Gastroesophageal sphincter (tissue), 4 donors: ENCODE results near the gene LIPC. TPM values are rescaled to one million over a fixed set of nuclear protein-coding genes. Genes with fewer than 3 reads are reported as not detected.

Source experiments
- ATAC-seq: fragments of 150-250 bp; one replicate; pipeline ENCODE4 v1.9.1; 2016; ENCODE audit warnings: mild to moderate bottlenecking, moderate library complexity
- H3K27ac ChIP-seq, 4 donors: fragments of 200-600 bp; sonication (generic) in 3 of 4; 1 replicate in 3 of 4; 2 replicates in 1 of 4; pipeline ENCODE4 v1.5.1; 2016 to 2019
- H3K27me3 ChIP-seq: fragments of 200-600 bp; sonication (generic); one replicate; pipeline ENCODE4 v1.5.1; 2019
- H3K36me3 ChIP-seq, 2 donors: fragments of 200-600 bp; sonication (generic); one replicate each; pipeline ENCODE4 v1.5.1; 2019; ENCODE audit warnings: control low read depth in 1 of 2
- H3K4me1 ChIP-seq, 3 donors: fragments of 200-600 bp; sonication (generic); 1 replicate in 2 of 3; 2 replicates in 1 of 3; pipeline ENCODE4 v1.5.1; 2016 to 2019; ENCODE audit warnings: control low read depth in 2 of 3
- H3K4me3 ChIP-seq, 2 donors: fragments of 200-600 bp; sonication (generic); one replicate each; pipeline ENCODE4 v1.5.1; 2019; ENCODE audit warnings: mild to moderate bottlenecking in 1 of 2, moderate library complexity in 1 of 2
- H3K9me3 ChIP-seq, 3 donors: fragments of 200-600 bp; sonication (generic); one replicate each; pipeline ENCODE4 v1.5.1; 2017 to 2019; ENCODE audit warnings: control low read depth in 2 of 3
- CTCF ChIP-seq, 4 experiments: fragments of 200-600 bp in 2 of 4; fragments of 450-650 bp in 2 of 4; sonication (generic) in 1 of 4; IDR thresholded peaks; one replicate each; pipeline ENCODE4 v1.5.1; 2017 to 2019; ENCODE audit warnings: antibody characterized with exemption in 4 of 4, mild to moderate bottlenecking in 2 of 4, moderate library complexity in 2 of 4
- EP300 ChIP-seq: sonication (generic); formaldehyde crosslinking; IDR thresholded peaks from one replicate; pipeline ENCODE4 v1.6.1; 2017; ENCODE audit warnings: antibody characterized with exemption, mild to moderate bottlenecking
- POLR2A ChIP-seq, 2 donors: fragments of 450-650 bp; IDR thresholded peaks; one replicate each; pipeline ENCODE4 v1.6.1; 2017; ENCODE audit warnings: antibody characterized with exemption in 2 of 2, mild to moderate bottlenecking in 2 of 2, moderate library complexity in 1 of 2
- POLR2AphosphoS5 ChIP-seq: sonication (generic); formaldehyde crosslinking; IDR thresholded peaks from one replicate; pipeline ENCODE4 v1.6.1; 2017; ENCODE audit warnings: antibody characterized with exemption
- whole genome bisulfite sequencing, 2 donors: methylation state at CpG; one replicate each; pipeline ENCODE4 v1.1.5; 2018; ENCODE audit warnings: low coverage in 1 of 2; 5-methylcytosine and 5-hydroxymethylcytosine counted together
- total RNA-seq, 4 donors: library from RNA; depleted of rRNA; stranded (reverse); fragments of >200 nt; gene quantifications; one replicate each; pipeline ENCODE4 v1.1.0, GENCODE V29; 2016

LIPC gene
- total RNA-seq, 4 donors from 2014 or later, result 0.32 to 0.50 TPM; not detected in 2

- H3K9me3 ChIP-seq, result no peaks in the 10 kb centered on the region
- H3K27me3 ChIP-seq, result no peaks in the 10 kb centered on the region
- no peak for TF ChIP-seq POLR2A (IDR thresholded peaks at IDR 0.05)
- no peak for TF ChIP-seq CTCF (IDR thresholded peaks at IDR 0.05)
- no peak for TF ChIP-seq EP300
- no peak for TF ChIP-seq POLR2AphosphoS5
- H3K36me3 ChIP-seq, result no peaks in the 10 kb centered on the region
- no peaks in the 10 kb centered on the region for H3K4me1 ChIP-seq
- no peak for ATAC-seq
- H3K4me3 ChIP-seq, result no peak overlapping the region
- 87 to 97% methylated on average over 3 to 4 of the region's 6 CpGs for WGBS, 2 donors
- H3K27ac ChIP-seq, result no peak overlapping the region
These were observed 133.2 kb downstream of the LIPC start for GRCh38 chr15:58564981-58565380.

- no peaks in the 10 kb centered on the region for H3K9me3 ChIP-seq
- no peaks in the 10 kb centered on the region for H3K36me3 ChIP-seq
- H3K4me3 ChIP-seq, result no peak overlapping the region
- no peak overlapping the region for H3K27ac ChIP-seq
- WGBS, 2 donors, result 63 to 69% methylated on average over 4 of the region's 4 CpGs
- H3K4me1 ChIP-seq, result no peaks in the 10 kb centered on the region
- no peaks in the 10 kb centered on the region for H3K27me3 ChIP-seq
- TF ChIP-seq POLR2AphosphoS5 (no peak), CTCF (IDR thresholded peaks at IDR 0.05) (no peak), POLR2A (IDR thresholded peaks at IDR 0.05) (no peak), EP300 (no peak)
- no peak for ATAC-seq
These were observed 133.8 kb downstream of the LIPC start for GRCh38 chr15:58565619-58566018.

GRCh38 chr15:58566029-58566428 lies 134.2 kb downstream of the LIPC start:
- H3K27ac ChIP-seq, result no peak overlapping the region
- H3K27me3 ChIP-seq, result no peaks in the 10 kb centered on the region
- no peaks in the 10 kb centered on the region for H3K9me3 ChIP-seq
- no peaks in the 10 kb centered on the region for H3K4me1 ChIP-seq
- 87 to 88% methylated on average over 3 to 5 of the region's 6 CpGs for WGBS, 2 donors
- ATAC-seq, result no peak
- H3K4me3 ChIP-seq, result no peak overlapping the region
- H3K36me3 ChIP-seq, result no peaks in the 10 kb centered on the region
- no peak for TF ChIP-seq EP300
- TF ChIP-seq POLR2AphosphoS5, result no peak
- TF ChIP-seq CTCF (IDR thresholded peaks at IDR 0.05), result no peak
- no peak for TF ChIP-seq POLR2A (IDR thresholded peaks at IDR 0.05)

GRCh38 chr15:58568157-58568571 lies 136.4 kb downstream of the LIPC start:
- Histone ChIP-seq H3K27ac (no peak overlapping the region), H3K4me1 (no peaks in the 10 kb centered on the region), H3K27me3 (no peaks in the 10 kb centered on the region), H3K36me3 (no peaks in the 10 kb centered on the region), H3K9me3 (no peaks in the 10 kb centered on the region), H3K4me3 (no peak overlapping the region)
- TF ChIP-seq POLR2AphosphoS5, result no peak
- TF ChIP-seq POLR2A (IDR thresholded peaks at IDR 0.05), result no peak
- TF ChIP-seq CTCF (IDR thresholded peaks at IDR 0.05), result no peak
- no peak for TF ChIP-seq EP300
- WGBS, 2 donors, result 19 to 27% methylated on average over 2 of the region's 2 CpGs
- peak; percentile 34 for ATAC-seq

GRCh38 chr15:58569455-58569854 lies 137.7 kb downstream of the LIPC start:
- ATAC-seq, result no peak
- 80 to 86% methylated on average over 1 of the region's 1 CpG for WGBS, 2 donors
- H3K9me3 ChIP-seq, result no peaks in the 10 kb centered on the region
- H3K4me3 ChIP-seq, result no peak overlapping the region
- H3K36me3 ChIP-seq, result no peaks in the 10 kb centered on the region
- no peak overlapping the region for H3K27ac ChIP-seq
- H3K4me1 ChIP-seq, result no peaks in the 10 kb centered on the region
- H3K27me3 ChIP-seq, result no peaks in the 10 kb centered on the region
- no peak for TF ChIP-seq POLR2AphosphoS5
- TF ChIP-seq EP300, result no peak
- no peak for TF ChIP-seq POLR2A (IDR thresholded peaks at IDR 0.05)
- no peak for TF ChIP-seq CTCF (IDR thresholded peaks at IDR 0.05)
